Esophagus muscularis mucosa (tissue), 4 donors: Measurements from ENCODE around the gene CDH1. TPM values are rescaled to one million over a fixed set of nuclear protein-coding genes. Genes with fewer than 3 reads are reported as not detected.
"Not testable (repeated sequence)": the region's sequence is repeated elsewhere in the genome, so short reads cannot be mapped to it uniquely, and the experiment has no call there.

Experiments
- DNase-seq: peaks from one replicate; pipeline ENCODE4 v3.0.0-alpha.2; 2017; ENCODE audit errors: extremely low spot score
- H3K27ac ChIP-seq, 4 donors: fragments of 200-600 bp; sonication (generic); replicated peaks in 1 of 4; 1 replicate in 3 of 4; 2 replicates in 1 of 4; pipeline ENCODE4 v1.5.1; 2016 to 2019; ENCODE audit warnings: mild to moderate bottlenecking in 1 of 4
- H3K27me3 ChIP-seq, 4 donors: fragments of 200-600 bp; sonication (generic); one replicate each; pipeline versions ENCODE4 v1.5.1 to v1.6.0; 2016 to 2019
- H3K36me3 ChIP-seq, 4 donors: fragments of 200-600 bp; sonication (generic); one replicate each; pipeline ENCODE4 v1.5.1; 2016 to 2019
- H3K4me1 ChIP-seq, 4 donors: fragments of 200-600 bp; sonication (generic); one replicate each; pipeline ENCODE4 v1.5.1; 2016 to 2019
- H3K4me3 ChIP-seq, 4 donors: fragments of 200-600 bp; sonication (generic); 1 replicate in 2 of 4; 2 replicates in 2 of 4; pipeline ENCODE4 v1.5.1; 2016 to 2019; ENCODE audit warnings: mild to moderate bottlenecking in 4 of 4, moderate library complexity in 1 of 4
- H3K9me3 ChIP-seq, 4 donors: fragments of 200-600 bp; sonication (generic); 1 replicate in 3 of 4; 2 replicates in 1 of 4; pipeline ENCODE4 v1.5.1; 2016 to 2019
- EP300 ChIP-seq: sonication (generic); formaldehyde crosslinking; IDR thresholded peaks from one replicate; pipeline ENCODE4 v1.6.1; 2017; ENCODE audit warnings: antibody characterized with exemption
- POLR2A ChIP-seq: fragments of 450-650 bp; IDR thresholded peaks from one replicate; pipeline ENCODE4 v1.6.1; 2017; ENCODE audit warnings: antibody characterized with exemption, moderate library complexity, mild to moderate bottlenecking, low read depth
- POLR2AphosphoS5 ChIP-seq, 2 donors: sonication (generic); formaldehyde crosslinking; IDR thresholded peaks; one replicate each; pipeline ENCODE4 v1.6.1; 2017; ENCODE audit warnings: antibody characterized with exemption in 2 of 2
- WGBS: methylation state at CpG from one replicate; pipeline ENCODE4 v1.1.5; 2018; 5-methylcytosine and 5-hydroxymethylcytosine counted together
- intact Hi-C: fragments of 100-400 bp; cut with DNase I; formaldehyde crosslinking; loops from one replicate; pipeline ENCODE4 v1.15.1; 2023
- total RNA-seq, 4 donors: library from RNA; depleted of rRNA; stranded (reverse); fragments of >200 nt; gene quantifications; one replicate each; pipeline versions ENCODE4 v1.1.0 to v1.2.1, GENCODE V29; 2016
- TF ChIP-seq, protein P1 (sequence below), 3 experiments: fragments of 200-600 bp in 2 of 3; fragments of 450-650 bp in 1 of 3; sonication (generic) in 2 of 3; IDR thresholded peaks; one replicate each; pipeline ENCODE4 v1.5.1; 2017 to 2019; ENCODE audit warnings: antibody characterized with exemption in 3 of 3, mild to moderate bottlenecking in 2 of 3, moderate library complexity in 1 of 3

The CDH1 gene
- total RNA-seq, 4 donors from 2014 or later = 0.17 to 0.83 (median 0.51) TPM

DNA sequence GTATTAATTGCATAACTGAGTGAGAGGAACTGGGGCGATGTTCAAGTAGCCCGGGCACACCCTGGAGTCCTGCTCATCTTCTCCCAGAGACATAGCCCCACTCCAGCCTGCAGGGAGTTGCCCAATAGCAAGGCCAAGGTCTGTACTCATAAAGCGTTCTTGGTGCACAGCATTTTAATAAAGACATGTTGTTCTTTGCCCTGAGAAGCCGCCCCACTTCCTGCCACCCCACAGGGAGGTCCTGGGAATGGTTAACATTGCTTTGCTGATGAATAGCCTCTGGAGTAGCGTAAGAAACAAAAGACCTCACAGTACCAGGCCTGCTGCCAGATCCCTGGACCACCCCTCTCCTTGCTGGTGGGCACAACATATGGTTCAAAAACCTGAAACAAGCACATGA, 21.6 kb upstream of the CDH1 start:
- no peak for DNase-seq
- TF ChIP-seq POLR2A = no peak
- TF ChIP-seq EP300 = no peak
- TF ChIP-seq POLR2AphosphoS5 (IDR thresholded peaks at IDR 0.05) = no peak
- TF ChIP-seq, protein P1, sequence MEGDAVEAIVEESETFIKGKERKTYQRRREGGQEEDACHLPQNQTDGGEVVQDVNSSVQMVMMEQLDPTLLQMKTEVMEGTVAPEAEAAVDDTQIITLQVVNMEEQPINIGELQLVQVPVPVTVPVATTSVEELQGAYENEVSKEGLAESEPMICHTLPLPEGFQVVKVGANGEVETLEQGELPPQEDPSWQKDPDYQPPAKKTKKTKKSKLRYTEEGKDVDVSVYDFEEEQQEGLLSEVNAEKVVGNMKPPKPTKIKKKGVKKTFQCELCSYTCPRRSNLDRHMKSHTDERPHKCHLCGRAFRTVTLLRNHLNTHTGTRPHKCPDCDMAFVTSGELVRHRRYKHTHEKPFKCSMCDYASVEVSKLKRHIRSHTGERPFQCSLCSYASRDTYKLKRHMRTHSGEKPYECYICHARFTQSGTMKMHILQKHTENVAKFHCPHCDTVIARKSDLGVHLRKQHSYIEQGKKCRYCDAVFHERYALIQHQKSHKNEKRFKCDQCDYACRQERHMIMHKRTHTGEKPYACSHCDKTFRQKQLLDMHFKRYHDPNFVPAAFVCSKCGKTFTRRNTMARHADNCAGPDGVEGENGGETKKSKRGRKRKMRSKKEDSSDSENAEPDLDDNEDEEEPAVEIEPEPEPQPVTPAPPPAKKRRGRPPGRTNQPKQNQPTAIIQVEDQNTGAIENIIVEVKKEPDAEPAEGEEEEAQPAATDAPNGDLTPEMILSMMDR (IDR thresholded peaks at IDR 0.05) = no peak
- WGBS = 66% methylated on average over 3 of the region's 5 CpGs

DNA sequence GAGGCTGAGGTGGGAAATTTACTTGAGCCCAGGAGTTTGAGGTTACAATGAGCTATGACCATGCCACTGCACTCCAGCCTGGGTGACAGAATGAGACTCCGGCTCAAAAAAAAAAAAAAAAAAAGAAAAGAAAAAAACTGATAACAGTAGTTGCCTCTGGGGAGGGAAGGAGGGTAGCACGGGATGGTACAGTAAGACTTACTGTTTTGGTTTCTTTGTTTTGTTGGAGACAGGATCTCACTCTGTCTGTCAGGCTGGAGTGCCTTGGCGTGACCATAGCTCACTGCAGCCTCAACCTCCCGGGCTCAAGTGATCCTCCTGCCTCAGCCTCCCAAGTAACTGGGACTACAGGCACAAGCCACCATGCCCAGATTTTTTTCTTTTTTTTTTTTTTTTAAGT, 20.6 kb upstream of the CDH1 start:
- intact Hi-C loops, H3K27ac ChIP-seq, H3K4me1 ChIP-seq, H3K4me3 ChIP-seq, H3K27me3 ChIP-seq, H3K9me3 ChIP-seq, DNase-seq, H3K36me3 ChIP-seq: not testable (repeated sequence)
- WGBS = 73% methylated on average over 4 of the region's 4 CpGs

More for the DNA sequence above, 21.6 kb upstream of the CDH1 start:
- H3K4me3 ChIP-seq = no peak overlapping the region
- no peaks in the 10 kb centered on the region for H3K4me1 ChIP-seq
- no peak overlapping the region for H3K27ac ChIP-seq
- H3K27me3 ChIP-seq = peaks cover 0 to 7% (median 0%) of the 10 kb centered on the region in 4 donors
- intact Hi-C loops = no loop called here
- H3K9me3 ChIP-seq = peaks cover 0 to 7% (median 3%) of the 10 kb centered on the region in 4 donors
- no peaks in the 10 kb centered on the region for H3K36me3 ChIP-seq

DNA sequence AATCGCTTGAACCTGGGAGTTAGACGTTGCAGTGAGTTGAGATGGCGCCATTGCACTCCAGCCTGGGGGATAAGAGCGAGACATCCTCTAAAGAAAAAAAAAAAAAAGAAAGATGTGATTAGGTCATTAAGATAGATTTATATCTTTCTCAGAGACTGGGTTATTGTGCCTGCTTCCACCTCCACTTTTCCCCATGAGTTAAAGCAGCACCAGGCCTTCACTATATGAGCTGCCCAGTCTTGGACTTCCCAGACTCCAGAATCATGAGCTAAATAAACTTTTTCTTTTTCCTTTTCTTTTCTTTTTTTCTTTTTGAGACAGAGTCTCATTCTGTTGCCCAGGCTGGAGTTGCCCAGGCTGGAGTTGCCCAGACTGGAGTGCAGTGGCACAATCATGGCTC, 19.4 kb upstream of the CDH1 start:
- Histone ChIP-seq H3K9me3 (peaks cover 0 to 7% (median 3%) of the 10 kb centered on the region in 4 donors), H3K36me3 (no peaks in the 10 kb centered on the region), H3K27ac (no peak overlapping the region), H3K4me3 (no peak overlapping the region), H3K4me1 (no peaks in the 10 kb centered on the region), H3K27me3 (no peaks in the 10 kb centered on the region)
- no peak for DNase-seq
- TF ChIP-seq EP300 = no peak
- no peak for TF ChIP-seq POLR2A
- no peak for TF ChIP-seq POLR2AphosphoS5 (IDR thresholded peaks at IDR 0.05)
- TF ChIP-seq, protein P1 (IDR thresholded peaks at IDR 0.05) = no peak
- intact Hi-C loops = no loop called here
- 99% methylated on average over 4 of the region's 4 CpGs for WGBS

- no peak for TF ChIP-seq POLR2A
- TF ChIP-seq EP300 = no peak
- TF ChIP-seq POLR2AphosphoS5 (IDR thresholded peaks at IDR 0.05) = no peak
- TF ChIP-seq, protein P1 (IDR thresholded peaks at IDR 0.05) = no peak
- peaks cover 0 to 7% (median 3%) of the 10 kb centered on the region in 4 donors for H3K9me3 ChIP-seq
- no peak for DNase-seq
- no peak overlapping the region for H3K4me3 ChIP-seq
- no peaks in the 10 kb centered on the region for H3K4me1 ChIP-seq
- no peaks in the 10 kb centered on the region for H3K36me3 ChIP-seq
- no peaks in the 10 kb centered on the region for H3K27me3 ChIP-seq
- H3K27ac ChIP-seq = no peak overlapping the region
- WGBS = 90% methylated on average over 9 of the region's 9 CpGs
- intact Hi-C loops = no loop called here
Measured at GRCh38 chr16:68718590-68718989, 18.5 kb upstream of the CDH1 start.

DNA sequence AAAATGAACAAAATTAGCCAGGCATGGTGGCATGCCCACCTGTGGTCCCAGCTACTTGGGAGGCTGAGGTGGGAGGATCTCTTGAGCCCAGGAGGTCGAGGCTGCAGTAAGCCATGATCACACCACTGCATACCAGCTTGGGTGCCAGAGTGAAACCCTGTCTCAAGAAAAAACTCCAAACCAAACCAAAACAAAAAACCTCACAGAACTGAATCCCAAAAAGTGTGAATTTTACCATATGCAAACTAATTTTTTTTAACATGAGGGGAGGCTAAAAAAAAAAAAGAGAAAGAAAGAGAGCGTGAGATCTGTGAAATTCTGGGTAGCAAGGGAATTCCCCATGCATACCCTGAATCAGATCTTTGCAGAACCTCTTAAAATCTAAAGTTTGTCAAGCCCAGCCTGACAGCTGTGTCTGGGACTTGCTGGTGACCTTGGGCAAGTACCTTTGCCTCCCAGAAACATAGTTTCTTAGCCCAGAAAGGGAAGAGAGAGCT, 17.1 kb upstream of the CDH1 start:
- peaks cover 0 to 7% (median 3%) of the 10 kb centered on the region in 4 donors for H3K9me3 ChIP-seq
- H3K27ac ChIP-seq = no peak overlapping the region
- WGBS = 70% methylated on average over 2 of the region's 2 CpGs
- no peak overlapping the region for H3K4me3 ChIP-seq
- no peaks in the 10 kb centered on the region for H3K27me3 ChIP-seq
- H3K4me1 ChIP-seq = no peaks in the 10 kb centered on the region
- TF ChIP-seq, protein P1 (IDR thresholded peaks at IDR 0.05) = no peak
- TF ChIP-seq EP300 (no peak), POLR2A (no peak)
- no peak for DNase-seq
- intact Hi-C loops = no loop called here
- H3K36me3 ChIP-seq = no peaks in the 10 kb centered on the region
